NCI-H146 treated with DMSO at 0.1 percent for 48 hours (cell line): ENCODE results near the gene SULT1A1.
"Not testable (repeated sequence)": the region's sequence is repeated elsewhere in the genome, so short reads cannot be mapped to it uniquely, and the experiment has no call there.

Experiments
- DNase-seq: peaks from one replicate; lab custom pipeline; 2025; ENCODE audit not compliant: unreplicated experiment; lab: John Stamatoyannopoulos, UW

The SULT1A1 gene

GRCh38 chr16:28609631-28610594, at the start of gene SULT1A1:
SULT1A1 (minus strand) TSS chr16:28610044; CDS start chr16:28608855, 1,189 bp downstream.
- no peak for DNase-seq

DNA sequence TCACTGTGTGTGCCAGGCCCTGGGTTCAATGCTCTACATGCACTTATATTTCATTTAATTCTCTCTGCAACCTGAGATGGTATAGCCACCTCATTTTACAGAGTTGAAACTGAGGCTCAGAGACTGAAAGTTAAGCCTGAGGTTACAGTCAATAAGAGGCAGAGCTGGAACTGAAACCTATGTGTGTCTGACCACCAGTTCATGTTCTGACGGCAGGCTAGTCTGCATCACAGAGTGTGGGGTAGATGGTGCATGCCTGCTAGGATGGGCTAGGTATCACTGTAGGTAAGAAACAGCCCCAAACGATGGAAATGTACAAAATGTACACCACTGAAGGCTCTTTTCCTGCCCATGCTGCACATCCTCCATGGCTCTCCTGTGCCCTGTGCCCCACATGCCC, 30.1 kb upstream of the SULT1A1 start:
- not testable (repeated sequence) for DNase-seq

DNA sequence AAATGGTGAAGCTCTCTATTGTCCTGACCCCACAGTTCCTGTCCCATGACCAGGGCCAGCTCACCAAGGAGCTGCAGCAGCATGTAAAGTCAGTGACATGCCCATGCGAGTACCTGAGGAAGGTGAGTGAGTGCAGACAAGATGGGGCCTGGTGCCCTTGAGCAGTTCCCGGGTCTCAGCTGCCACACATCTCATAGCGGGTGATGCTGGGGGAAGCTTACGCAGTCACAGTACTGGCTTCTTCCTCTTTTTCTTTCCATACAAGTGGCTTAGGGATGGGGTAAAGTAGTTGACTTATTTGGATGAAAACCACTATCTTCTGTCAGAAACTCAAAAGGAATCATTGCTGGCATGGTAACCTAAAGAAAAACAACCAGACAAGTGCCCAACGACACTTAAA, 28.5 kb upstream of the SULT1A1 start:
- DNase-seq: not testable (repeated sequence)

GRCh38 chr16:28637765-28638164, 27.9 kb upstream of the SULT1A1 start, which contains the start of gene NPIPB8:
NPIPB8 (plus strand) TSS chr16:28638065; CDS start chr16:28638361, 296 bp downstream.
- DNase-seq: not testable (repeated sequence)

DNA sequence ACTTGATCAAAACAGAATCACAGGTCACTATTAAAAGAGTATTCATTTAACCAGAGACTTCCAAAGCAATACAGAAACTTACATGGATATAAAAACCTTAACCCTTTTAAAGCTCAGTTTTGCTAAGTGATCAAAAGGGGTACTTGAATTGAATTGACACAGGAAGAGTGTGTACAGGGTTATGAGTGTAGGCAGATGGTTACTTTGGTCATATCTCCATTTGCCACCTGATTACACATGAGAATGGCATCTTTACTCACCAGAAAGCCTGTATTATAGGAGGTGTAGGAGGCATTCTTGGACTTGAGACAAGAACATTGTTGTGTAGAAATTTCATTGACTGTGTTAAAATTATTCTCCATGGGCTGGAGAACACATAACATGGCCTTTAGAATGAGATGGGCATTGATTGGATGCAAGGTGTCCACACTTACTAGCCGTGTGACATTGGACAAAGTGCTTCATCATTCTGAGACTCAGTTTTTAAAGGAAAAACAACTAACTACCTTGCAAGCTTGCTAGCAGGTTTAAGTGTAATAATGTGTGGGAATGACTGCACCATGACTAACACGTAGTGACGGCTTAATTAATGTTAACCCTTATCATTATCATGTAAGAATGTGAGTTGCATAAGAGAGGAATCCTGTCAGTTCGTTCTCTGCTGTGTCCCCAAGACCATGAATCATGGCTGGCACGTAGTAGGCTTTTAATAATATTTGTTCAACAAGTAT, 26.4 kb upstream of the SULT1A1 start:
- not testable (repeated sequence) for DNase-seq

- DNase-seq: not testable (repeated sequence)
These were observed 21.1 kb upstream of the SULT1A1 start for GRCh38 chr16:28630905-28631304.

DNA sequence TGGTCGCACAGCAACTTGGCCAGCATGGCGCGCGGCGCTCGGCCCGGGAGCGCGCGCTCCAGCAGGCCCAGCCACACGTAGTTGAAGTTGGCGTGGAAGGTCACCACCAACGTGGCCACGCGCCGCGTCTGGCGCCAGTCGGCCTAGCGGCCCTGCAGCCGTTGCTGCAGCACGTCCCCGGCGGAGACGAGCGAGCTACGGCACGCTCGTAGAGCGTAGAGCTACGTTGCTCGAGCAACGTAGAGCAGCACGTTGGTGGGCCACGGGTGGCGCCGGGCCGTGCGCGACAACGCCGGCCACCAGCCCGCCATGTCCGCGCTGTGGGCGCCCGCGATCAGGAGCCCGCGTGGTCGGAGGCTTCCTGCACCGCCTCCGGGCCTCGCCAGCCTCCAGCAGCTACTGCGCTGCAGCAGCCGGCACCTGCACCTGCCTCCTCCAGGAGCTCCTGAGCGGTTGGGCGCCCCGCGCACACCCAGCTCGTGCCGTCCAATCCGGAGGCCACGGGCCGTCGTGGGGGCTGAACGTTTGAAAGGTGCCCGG, 13.4 kb upstream of the SULT1A1 start:
- DNase-seq: peak; percentile 82

DNA sequence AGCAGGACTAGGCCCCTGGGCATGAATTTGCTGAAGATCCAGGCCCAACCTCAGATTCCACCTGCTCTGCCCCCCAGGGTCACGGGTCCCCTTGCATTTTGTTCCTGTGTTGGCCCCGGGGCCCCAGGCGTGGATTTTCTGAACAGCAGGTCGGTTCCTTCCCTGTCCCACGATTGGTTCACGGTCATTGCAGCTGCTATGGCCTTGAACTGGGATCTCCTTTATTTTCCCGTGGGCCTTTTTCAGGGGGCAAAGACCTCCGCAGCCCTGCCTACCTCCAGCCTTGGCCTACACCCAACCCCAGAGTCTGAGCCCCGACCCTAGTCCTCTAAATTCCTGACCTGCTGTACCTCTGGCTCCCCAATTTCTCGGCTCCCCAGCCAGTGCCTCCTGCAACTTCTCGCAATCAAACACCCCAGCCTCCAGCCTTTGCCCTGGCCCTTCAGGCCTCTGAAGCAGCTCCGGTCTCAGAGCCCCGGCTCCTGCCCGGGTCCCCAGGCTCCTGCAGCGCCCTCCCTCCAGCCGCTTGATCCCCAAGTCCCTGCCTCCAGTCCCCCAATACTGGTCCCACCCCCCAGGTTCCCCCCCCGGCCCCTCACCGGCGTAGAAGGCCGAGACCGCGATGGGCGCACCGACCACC, 12.8 kb upstream of the SULT1A1 start:
- DNase-seq: not testable (repeated sequence)

DNA sequence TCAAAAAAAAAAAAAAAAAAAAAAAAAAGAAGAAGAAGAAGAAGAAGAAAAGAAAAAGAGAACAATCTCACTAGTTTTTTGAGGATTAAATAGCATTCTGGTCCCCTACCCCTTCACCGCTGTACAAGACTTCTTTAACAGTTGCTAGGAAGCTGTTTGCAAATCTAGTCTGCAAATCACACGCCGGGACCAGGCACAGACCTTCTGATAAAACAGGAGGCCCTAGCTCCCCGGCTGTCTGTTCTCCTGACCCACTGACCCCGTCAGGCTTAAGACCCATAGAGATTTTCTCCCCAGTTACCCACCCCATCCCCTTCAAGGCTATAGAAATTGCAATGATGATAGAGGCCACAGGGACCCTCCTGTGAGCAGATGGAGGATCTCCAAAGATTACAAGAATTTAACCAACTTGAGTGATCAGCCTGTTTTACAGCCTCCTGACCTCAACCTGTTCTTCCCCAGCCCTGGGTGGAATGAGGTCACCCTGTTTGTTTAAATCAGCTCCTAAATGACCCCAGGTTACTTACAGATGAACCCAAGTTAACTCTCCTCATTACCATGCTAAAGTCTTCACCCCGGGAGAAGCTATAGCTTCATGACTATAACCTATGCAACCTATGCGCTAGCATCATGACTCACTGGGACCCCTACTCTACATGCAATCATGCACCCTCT, 11.8 kb upstream of the SULT1A1 start:
- DNase-seq: no peak

- DNase-seq: not testable (repeated sequence)
These were observed 10.5 kb upstream of the SULT1A1 start for GRCh38 chr16:28620316-28620715.

DNA sequence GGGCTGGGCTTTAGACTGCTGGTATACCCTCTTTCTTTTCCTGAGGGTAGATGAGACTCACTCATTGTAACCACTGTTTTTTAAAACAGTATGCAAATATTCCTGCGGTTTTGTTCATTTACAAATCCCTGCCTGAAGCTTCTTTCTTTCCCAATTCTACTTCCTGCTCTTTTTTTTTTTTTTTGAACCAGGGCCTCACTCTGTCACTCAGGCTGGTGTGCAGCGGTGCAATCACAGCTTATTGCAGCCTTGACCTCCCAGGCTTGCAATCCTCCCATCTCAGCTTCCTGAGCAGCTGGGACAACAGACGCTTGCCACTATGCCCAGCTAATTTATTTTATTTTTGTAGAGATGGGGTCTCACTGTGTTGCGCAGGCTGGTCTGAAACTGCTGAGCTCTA, 8.0 kb upstream of the SULT1A1 start:
- DNase-seq: no peak

DNA sequence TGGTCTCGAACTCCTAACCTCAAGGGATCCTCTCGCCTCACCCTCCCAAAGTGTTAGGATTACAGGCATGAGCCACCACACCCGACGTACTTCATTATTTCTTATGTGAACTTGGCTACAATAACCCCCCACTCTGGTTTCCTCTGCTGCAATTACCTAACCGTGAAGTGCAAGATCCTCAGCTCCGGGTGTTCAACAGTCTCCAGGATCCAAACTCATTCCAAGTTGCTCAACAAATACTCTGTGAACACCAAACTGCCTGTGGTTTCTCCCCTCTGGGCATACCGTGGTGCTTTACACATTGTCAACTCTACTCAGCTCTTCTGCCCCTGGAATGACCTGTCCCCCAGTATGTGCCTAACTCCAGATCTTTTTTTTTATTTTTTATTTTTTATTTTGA, 6.8 kb upstream of the SULT1A1 start:
- no peak for DNase-seq

DNA sequence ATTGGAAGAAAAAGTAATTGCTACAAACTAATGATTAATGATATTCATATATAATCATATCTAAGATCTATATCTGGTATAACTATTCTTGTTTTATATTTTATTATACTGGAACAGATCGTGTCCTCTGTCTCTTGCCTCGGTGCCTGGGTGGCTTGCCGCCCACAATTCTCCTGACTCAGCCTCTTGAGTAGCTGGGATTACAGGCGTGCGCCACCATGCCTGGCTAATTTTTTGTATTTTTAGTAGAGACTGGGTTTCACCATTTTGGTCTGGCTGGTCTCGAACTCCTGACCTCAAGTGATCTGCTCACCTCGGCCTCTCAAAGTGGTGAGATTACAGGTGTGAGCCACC, 6.4 kb upstream of the SULT1A1 start:
- not testable (repeated sequence) for DNase-seq

GRCh38 chr16:28615486-28616223, 5.8 kb upstream of the SULT1A1 start:
- DNase-seq: peak; percentile 69

DNA sequence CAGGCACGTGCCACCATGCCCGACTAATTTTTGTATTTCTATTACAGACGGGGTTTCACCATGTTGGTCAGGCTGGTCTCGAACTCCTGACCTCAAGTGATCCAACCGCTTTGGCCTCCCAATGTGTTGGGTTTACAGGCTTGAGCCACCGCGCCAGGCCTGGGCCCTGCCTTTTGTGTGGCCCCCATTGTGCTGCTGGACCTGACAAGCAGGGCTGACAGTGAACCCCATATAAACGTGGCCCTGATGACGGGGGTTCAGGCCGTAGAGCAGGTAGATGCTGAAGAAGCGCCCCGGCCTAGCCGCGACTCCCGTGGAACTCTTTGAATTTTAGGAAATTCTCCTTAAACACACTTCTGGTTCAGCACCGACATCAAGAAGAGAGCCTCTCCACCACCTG, 4.7 kb upstream of the SULT1A1 start:
- not testable (repeated sequence) for DNase-seq

- DNase-seq: not testable (repeated sequence)
These were observed 4.1 kb upstream of the SULT1A1 start for GRCh38 chr16:28613912-28614311.

DNA sequence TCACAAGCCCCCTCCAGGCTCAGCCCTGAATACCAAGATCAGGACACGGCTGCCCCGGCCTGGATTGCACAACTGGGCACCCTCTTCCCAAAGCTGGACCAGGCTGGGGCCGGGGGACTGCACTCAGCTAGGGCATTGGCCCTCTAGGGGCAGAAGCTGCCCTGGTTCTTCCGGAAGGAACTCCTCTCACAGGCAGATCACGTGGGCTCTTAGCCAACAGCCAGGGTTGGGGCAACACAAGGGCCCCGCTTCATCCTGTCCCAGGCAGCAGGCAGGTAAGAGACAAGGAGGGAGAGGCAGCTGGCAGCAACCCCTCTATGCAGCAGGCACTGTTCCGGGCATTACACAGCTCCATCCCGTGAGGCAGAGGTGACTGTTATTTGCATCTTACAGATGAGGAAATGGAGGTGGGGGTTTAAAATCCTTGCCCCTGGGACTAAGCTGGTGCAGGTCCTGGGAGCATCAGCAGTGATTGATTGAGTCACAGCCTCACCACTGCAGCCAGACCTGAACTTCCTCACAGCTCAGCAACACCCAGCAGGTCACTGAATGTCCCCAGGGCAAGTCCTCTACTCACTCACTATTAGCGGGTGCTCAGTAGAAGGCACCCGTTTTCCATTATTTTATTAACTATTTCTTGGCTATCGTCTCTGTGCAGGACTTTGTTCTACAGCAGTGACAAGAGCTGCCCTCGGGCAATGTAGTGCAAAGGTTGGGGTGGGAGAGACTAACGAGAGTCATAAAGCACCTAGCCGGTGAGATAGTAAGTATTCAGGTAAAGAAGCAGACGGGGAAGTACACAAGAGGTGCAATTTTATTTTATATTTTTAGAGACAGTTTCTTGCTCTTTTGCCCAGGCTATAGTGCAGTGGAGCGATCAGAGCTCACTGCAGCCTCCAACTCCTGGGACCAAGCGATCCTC, 2.8 kb upstream of the SULT1A1 start:
- DNase-seq: not testable (repeated sequence)

DNA sequence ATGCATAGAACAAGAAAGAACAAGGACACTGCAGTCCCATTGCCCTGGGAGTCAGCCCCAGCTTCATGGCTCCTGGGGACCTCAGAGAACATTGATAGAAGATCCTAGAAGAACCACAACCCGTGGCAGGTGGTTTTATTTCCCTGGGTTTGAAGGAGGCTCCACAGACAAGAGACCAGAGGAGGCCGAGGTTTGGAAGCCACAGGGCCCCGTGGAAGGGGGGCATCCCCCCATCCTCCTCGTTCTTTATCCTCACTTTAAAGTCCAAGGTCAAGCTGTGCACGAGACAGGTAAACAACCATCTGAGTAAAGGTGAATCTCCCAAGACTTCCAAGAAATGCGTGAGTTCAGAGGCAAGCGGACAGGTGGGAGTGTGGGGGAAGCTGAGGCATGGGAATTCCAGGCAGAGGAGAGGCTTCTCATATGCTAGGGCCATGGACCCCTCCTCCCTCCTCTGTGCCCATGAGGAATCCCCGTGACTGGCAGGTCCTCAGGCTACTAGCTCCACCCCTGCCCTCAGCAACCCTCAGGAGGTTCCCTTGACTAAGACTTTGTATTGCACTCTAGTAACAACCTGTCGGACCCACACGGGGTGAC, 849 bp upstream of the SULT1A1 start:
- DNase-seq: no peak
